HG03196 (cell line): ENCODE results near the gene HINT1.
"Not testable (repeated sequence)": the region's sequence is repeated elsewhere in the genome, so short reads cannot be mapped to it uniquely, and the experiment has no call there.

ENCODE experiments used
- ATAC-seq: cut with Tn5 transposase; IDR thresholded peaks from one replicate; pipeline ENCODE4 v1.9.1; 2021; ENCODE audit not compliant: unreplicated experiment

The HINT1 gene

GRCh38 chr5:131171276-131171810, 6.3 kb upstream of the HINT1 start:
- peak; percentile 6 for ATAC-seq

GRCh38 chr5:131170540-131171275, 5.7 kb upstream of the HINT1 start, which contains the start of gene LYRM7:
Gene LYRM7 (plus strand): TSS chr5:131170944. CDS start chr5:131171021, 77 bp downstream.
- peak; percentile 97 for ATAC-seq

- no peak for ATAC-seq
Observed at GRCh38 chr5:131169810-131170539, 4.9 kb upstream of the HINT1 start.

GRCh38 chr5:131167615-131168014, 2.6 kb upstream of the HINT1 start:
- no peak for ATAC-seq

- peak; percentile 75 for ATAC-seq
Observed at GRCh38 chr5:131164191-131165118, 601 bp downstream of the HINT1 start.

GRCh38 chr5:131163276-131164119, 1.6 kb downstream of the HINT1 start:
- ATAC-seq: no peak

- no peak for ATAC-seq
Observed at GRCh38 chr5:131160134-131160533, 4.9 kb downstream of the HINT1 start.

GRCh38 chr5:131156957-131157356, 8.1 kb downstream of the HINT1 start:
- no peak for ATAC-seq

- no peak for ATAC-seq
Observed at GRCh38 chr5:131156385-131156784, 8.7 kb downstream of the HINT1 start.

GRCh38 chr5:131151216-131151615, 13.8 kb downstream of the HINT1 start:
- ATAC-seq: no peak

- no peak for ATAC-seq
Observed at GRCh38 chr5:131150408-131150807, 14.6 kb downstream of the HINT1 start.

- ATAC-seq: no peak
Observed at GRCh38 chr5:131148835-131149234, 16.2 kb downstream of the HINT1 start.

GRCh38 chr5:131147258-131147657, 17.8 kb downstream of the HINT1 start:
- no peak for ATAC-seq

GRCh38 chr5:131142970-131143617, 22.0 kb downstream of the HINT1 start:
- ATAC-seq: no peak

GRCh38 chr5:131139321-131139720, 25.7 kb downstream of the HINT1 start:
- ATAC-seq: no peak

GRCh38 chr5:131138406-131138805, 26.6 kb downstream of the HINT1 start:
- not testable (repeated sequence) for ATAC-seq

- not testable (repeated sequence) for ATAC-seq
Observed at GRCh38 chr5:131133091-131133490, 32.0 kb downstream of the HINT1 start.

- ATAC-seq: no peak
Observed at GRCh38 chr5:131129306-131129705, 35.8 kb downstream of the HINT1 start.

GRCh38 chr5:131127244-131127643, 37.8 kb downstream of the HINT1 start:
- ATAC-seq: not testable (repeated sequence)
